GM21390 (cell line): Measurements from ENCODE around the gene MOCOS.
"Not testable (repeated sequence)": the region's sequence is repeated elsewhere in the genome, so short reads cannot be mapped to it uniquely, and the experiment has no call there.

Source experiments
- ATAC-seq: cut with Tn5 transposase; IDR thresholded peaks from one replicate; pipeline ENCODE4 v1.9.1; 2021; ENCODE audit not compliant: unreplicated experiment

The MOCOS gene

GRCh38 chr18:36187193-36187825 lies at the start of gene MOCOS:
MOCOS (plus strand) TSS chr18:36187497; CDS start chr18:36187540, 43 bp downstream.
- peak; percentile 81 for ATAC-seq

GRCh38 chr18:36139245-36139644 lies 48.1 kb upstream of the MOCOS start:
- no peak for ATAC-seq

GRCh38 chr18:36141576-36141975 lies 45.7 kb upstream of the MOCOS start:
- no peak for ATAC-seq

- ATAC-seq: no peak
These were observed 44.5 kb upstream of the MOCOS start for GRCh38 chr18:36142751-36143150.

GRCh38 chr18:36143391-36143790 lies 43.9 kb upstream of the MOCOS start:
- ATAC-seq: no peak

GRCh38 chr18:36149514-36150289 lies 37.6 kb upstream of the MOCOS start:
- ATAC-seq: peak; percentile 97

- no peak for ATAC-seq
These were observed 34.5 kb upstream of the MOCOS start for GRCh38 chr18:36152781-36153180.

- ATAC-seq: no peak
These were observed 34.1 kb upstream of the MOCOS start for GRCh38 chr18:36153203-36153602.

GRCh38 chr18:36153771-36154170 lies 33.5 kb upstream of the MOCOS start:
- no peak for ATAC-seq

GRCh38 chr18:36155851-36156757 lies 31.2 kb upstream of the MOCOS start:
- ATAC-seq: no peak

GRCh38 chr18:36157441-36157840 lies 29.9 kb upstream of the MOCOS start:
- no peak for ATAC-seq

- no peak for ATAC-seq
These were observed 28.9 kb upstream of the MOCOS start for GRCh38 chr18:36158266-36158867.

- ATAC-seq: no peak
These were observed 26.3 kb upstream of the MOCOS start for GRCh38 chr18:36160959-36161371.

- ATAC-seq: no peak
These were observed 24.3 kb upstream of the MOCOS start for GRCh38 chr18:36162981-36163380.

GRCh38 chr18:36167692-36168218 lies 19.5 kb upstream of the MOCOS start:
- no peak for ATAC-seq

GRCh38 chr18:36168296-36168695 lies 19.0 kb upstream of the MOCOS start:
- ATAC-seq: not testable (repeated sequence)

- ATAC-seq: no peak
These were observed 17.4 kb upstream of the MOCOS start for GRCh38 chr18:36169938-36170337.

GRCh38 chr18:36175481-36175880 lies 11.8 kb upstream of the MOCOS start:
- no peak for ATAC-seq

- no peak for ATAC-seq
These were observed 11.1 kb upstream of the MOCOS start for GRCh38 chr18:36176177-36176584.

GRCh38 chr18:36176711-36177110 lies 10.6 kb upstream of the MOCOS start:
- ATAC-seq: no peak

GRCh38 chr18:36177913-36178312 lies 9.4 kb upstream of the MOCOS start:
- ATAC-seq: no peak
